ENCODE results near the gene SCD5.

Gene SCD5

DNA sequence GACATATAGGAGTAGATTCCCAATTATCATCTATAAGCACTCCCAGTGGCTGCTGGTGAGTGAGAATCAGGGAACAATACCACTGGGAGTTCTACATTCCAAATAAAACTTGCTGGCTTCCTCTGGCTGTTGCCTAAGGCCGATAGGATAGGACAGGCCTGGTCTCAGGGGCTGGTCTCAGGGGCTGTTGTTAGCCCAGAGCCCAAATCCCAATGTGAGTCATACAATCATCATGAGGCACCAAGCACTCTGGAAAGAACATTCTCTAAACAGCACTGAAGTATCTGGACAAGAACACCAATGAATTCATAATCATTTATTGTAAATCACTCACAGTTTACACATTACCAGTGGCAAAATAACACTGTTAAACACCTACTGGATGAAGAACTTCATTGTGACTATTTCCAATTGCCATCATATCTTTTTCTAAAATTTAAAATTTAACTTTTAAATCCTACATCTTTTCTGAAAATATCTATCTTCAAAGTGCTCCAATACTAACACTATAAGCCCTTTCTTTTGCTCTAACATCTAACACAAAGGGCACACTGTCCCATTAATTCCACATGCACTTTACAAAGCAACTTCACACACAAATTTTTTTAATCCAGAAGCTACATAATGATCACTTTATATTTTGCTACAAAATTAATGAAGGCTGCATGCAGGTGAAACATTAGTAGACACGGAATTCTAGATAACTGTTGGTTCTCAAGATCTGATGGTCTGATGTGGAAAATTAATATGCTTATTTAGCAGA, 169.2 kb downstream of the SCD5 start:
- H3K4me3 ChIP-seq (ENCODE audit: low read depth, low read length), result no peak overlapping the region
- no peaks in the 10 kb centered on the region for H3K9me3 ChIP-seq (ENCODE audit: control insufficient read depth, insufficient read depth, low read length)

DNA sequence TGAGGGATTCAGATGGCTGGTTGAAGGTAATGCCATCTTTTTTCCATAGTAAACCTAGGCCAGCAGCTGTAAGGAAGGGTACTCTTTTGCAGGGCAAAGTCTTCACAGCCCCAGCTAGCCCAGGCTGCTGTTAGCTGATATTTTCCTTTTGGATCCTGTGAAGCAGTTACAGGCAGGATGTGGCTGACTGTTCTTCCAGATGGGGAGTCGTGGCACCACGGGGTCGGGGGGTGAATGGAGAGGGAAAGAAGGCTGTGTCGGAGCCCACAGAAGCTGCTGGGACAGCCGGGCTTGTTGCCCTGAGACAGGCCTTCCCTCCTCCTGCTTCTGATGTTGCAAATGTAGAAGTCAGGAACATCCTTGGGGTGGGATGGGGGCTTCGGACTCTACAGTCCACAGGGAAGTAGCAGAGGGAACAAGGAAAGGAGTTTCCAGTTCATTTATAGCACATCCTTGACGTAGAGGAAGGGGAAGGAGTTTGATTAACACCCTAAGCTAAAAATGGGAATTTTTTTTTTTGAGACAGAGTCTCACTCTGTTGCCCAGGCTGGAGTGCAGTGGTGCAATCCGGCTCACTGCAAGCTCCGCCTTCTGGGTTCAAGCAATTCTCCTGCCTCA, 172.2 kb downstream of the SCD5 start:
- Histone ChIP-seq H3K9me3 (ENCODE audit: control insufficient read depth, insufficient read depth, low read length) (no peaks in the 10 kb centered on the region), H3K9ac (ENCODE audit: low read depth, low read length) (no peak overlapping the region), H3K4me1 (ENCODE audit: control insufficient read depth, insufficient read depth, low read length) (no peaks in the 10 kb centered on the region), H3K27ac (ENCODE audit: low read depth, low read length) (no peak overlapping the region), H3K36me3 (ENCODE audit: control insufficient read depth, insufficient read depth, low read length) (no peaks in the 10 kb centered on the region), H3K4me3 (ENCODE audit: low read depth, low read length) (no peak overlapping the region), H3K27me3 (ENCODE audit: control insufficient read depth, insufficient read depth, low read length) (no peaks in the 10 kb centered on the region)

More for the DNA sequence above, 169.2 kb downstream of the SCD5 start:
- Histone ChIP-seq H3K9ac (ENCODE audit: low read depth, low read length) (no peak overlapping the region), H3K27me3 (ENCODE audit: control insufficient read depth, insufficient read depth, low read length) (no peaks in the 10 kb centered on the region), H3K27ac (ENCODE audit: low read depth, low read length) (no peak overlapping the region), H3K4me1 (ENCODE audit: control insufficient read depth, insufficient read depth, low read length) (no peaks in the 10 kb centered on the region), H3K36me3 (ENCODE audit: control insufficient read depth, insufficient read depth, low read length) (no peaks in the 10 kb centered on the region)

DNA sequence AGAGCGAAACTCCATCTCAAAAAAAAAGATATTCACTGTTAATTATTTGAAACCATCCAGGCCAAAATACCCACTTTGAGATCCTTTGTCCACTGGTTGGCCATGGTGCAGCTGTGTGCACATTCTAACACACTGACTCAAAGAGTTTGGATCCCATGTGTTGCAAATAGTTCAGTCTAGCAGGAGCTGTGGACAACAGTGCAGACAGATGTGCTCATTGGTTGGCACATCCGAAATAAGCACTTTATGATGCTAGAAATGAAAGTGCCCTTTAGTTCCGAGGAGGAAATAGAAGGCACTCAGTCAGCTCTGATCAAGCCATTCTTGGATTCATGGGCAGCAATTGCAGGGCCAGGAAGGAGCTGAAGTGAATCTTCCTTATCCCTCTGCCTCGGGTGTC, 173.8 kb downstream of the SCD5 start:
- no peaks in the 10 kb centered on the region for H3K9me3 ChIP-seq (ENCODE audit: control insufficient read depth, insufficient read depth, low read length)
- H3K4me1 ChIP-seq (ENCODE audit: control insufficient read depth, insufficient read depth, low read length), result no peaks in the 10 kb centered on the region

DNA sequence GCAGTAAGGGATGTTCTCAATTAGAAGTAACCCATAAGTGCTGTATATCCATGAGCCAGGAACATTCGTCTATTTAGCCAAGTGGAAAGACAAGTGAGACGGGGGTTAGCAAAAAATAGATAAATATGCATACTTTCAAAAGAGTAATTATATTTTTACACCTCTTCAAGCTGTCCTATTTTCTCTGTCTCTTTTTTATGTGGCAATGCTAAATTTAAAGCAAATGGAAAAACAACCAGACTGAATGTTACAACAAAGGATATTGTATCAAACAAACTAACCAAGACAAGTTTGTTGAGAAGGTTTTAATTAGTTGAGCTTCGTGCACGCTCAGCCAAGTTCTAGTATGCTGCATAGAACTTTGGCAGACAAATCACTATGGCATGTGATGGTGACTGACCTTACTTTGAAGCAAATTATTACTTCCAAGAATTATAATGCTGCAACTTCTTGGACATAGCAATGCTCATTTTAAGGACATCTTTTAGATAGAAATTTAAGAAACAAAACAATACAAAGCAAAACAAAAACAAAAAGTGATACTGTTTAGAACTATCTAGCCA, 175.4 kb downstream of the SCD5 start:
- H3K36me3 ChIP-seq (ENCODE audit: control insufficient read depth, insufficient read depth, low read length), result no peaks in the 10 kb centered on the region
- no peaks in the 10 kb centered on the region for H3K9me3 ChIP-seq (ENCODE audit: control insufficient read depth, insufficient read depth, low read length)
- H3K4me1 ChIP-seq (ENCODE audit: control insufficient read depth, insufficient read depth, low read length), result no peaks in the 10 kb centered on the region
- H3K27me3 ChIP-seq (ENCODE audit: control insufficient read depth, insufficient read depth, low read length), result no peaks in the 10 kb centered on the region
- no peak overlapping the region for H3K27ac ChIP-seq (ENCODE audit: low read depth, low read length)
- H3K9ac ChIP-seq (ENCODE audit: low read depth, low read length), result no peak overlapping the region
- H3K4me3 ChIP-seq (ENCODE audit: low read depth, low read length), result no peak overlapping the region

More for the DNA sequence above, 173.8 kb downstream of the SCD5 start:
- Histone ChIP-seq H3K27me3 (ENCODE audit: control insufficient read depth, insufficient read depth, low read length) (no peaks in the 10 kb centered on the region), H3K9ac (ENCODE audit: low read depth, low read length) (no peak overlapping the region), H3K4me3 (ENCODE audit: low read depth, low read length) (no peak overlapping the region), H3K27ac (ENCODE audit: low read depth, low read length) (no peak overlapping the region), H3K36me3 (ENCODE audit: control insufficient read depth, insufficient read depth, low read length) (no peaks in the 10 kb centered on the region)

DNA sequence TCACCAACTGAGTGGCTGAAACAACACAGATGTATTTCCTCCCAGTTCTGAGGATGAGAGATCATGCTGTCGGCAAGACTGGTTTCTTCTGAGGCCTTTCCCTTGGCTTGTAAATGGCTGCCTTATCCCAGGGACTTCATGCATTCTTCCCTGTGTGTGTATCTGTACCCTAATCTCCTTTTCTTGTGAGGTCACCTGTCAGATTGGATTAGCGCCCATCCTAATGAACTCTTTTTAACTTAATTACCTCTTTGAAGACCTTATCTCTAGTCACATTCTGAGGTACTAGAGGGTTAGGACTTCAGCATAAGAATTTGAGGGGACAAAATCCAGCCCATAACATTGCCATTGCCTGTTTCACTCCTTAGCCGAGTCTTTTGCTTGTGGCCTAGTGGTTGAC, 177.3 kb downstream of the SCD5 start:
- Histone ChIP-seq H3K9ac (ENCODE audit: low read depth, low read length) (no peak overlapping the region), H3K27ac (ENCODE audit: low read depth, low read length) (no peak overlapping the region), H3K9me3 (ENCODE audit: control insufficient read depth, insufficient read depth, low read length) (no peaks in the 10 kb centered on the region), H3K4me3 (ENCODE audit: low read depth, low read length) (no peak overlapping the region), H3K27me3 (ENCODE audit: control insufficient read depth, insufficient read depth, low read length) (no peaks in the 10 kb centered on the region), H3K4me1 (ENCODE audit: control insufficient read depth, insufficient read depth, low read length) (no peaks in the 10 kb centered on the region), H3K36me3 (ENCODE audit: control insufficient read depth, insufficient read depth, low read length) (no peaks in the 10 kb centered on the region)

DNA sequence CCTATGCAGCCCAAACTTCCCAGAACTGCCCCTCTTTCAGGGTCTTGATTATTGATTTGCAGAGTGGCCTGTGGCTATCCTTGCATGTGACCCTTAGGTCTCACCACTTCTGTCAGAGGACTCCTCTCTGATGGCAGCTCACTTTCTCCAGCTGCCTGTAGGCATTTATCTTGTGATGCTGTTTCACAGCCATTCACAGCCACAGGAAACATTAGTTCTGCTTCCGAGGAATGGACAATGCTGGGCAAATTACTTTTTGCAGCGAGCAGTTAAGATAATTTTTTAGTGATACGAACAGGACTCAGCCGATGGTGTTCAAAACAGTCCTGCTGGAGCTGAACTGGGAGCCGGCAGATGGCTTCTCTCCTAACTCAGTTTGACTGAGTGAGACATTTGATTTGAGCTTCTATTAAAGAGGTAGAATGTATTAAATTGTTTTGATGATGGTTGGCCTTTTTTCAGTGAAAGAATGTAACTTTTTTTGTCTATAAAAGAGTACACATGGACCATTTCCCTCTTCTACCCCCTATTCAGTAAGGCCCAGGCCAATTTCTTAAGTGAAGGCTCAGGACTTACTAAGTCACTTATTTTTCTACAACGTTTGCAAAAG, 178.4 kb downstream of the SCD5 start:
- no peak overlapping the region for H3K4me3 ChIP-seq (ENCODE audit: low read depth, low read length)
- no peak overlapping the region for H3K27ac ChIP-seq (ENCODE audit: low read depth, low read length)
- H3K27me3 ChIP-seq (ENCODE audit: control insufficient read depth, insufficient read depth, low read length), result no peaks in the 10 kb centered on the region
- no peaks in the 10 kb centered on the region for H3K9me3 ChIP-seq (ENCODE audit: control insufficient read depth, insufficient read depth, low read length)
- no peaks in the 10 kb centered on the region for H3K36me3 ChIP-seq (ENCODE audit: control insufficient read depth, insufficient read depth, low read length)
- no peak overlapping the region for H3K9ac ChIP-seq (ENCODE audit: low read depth, low read length)
- H3K4me1 ChIP-seq (ENCODE audit: control insufficient read depth, insufficient read depth, low read length), result no peaks in the 10 kb centered on the region

DNA sequence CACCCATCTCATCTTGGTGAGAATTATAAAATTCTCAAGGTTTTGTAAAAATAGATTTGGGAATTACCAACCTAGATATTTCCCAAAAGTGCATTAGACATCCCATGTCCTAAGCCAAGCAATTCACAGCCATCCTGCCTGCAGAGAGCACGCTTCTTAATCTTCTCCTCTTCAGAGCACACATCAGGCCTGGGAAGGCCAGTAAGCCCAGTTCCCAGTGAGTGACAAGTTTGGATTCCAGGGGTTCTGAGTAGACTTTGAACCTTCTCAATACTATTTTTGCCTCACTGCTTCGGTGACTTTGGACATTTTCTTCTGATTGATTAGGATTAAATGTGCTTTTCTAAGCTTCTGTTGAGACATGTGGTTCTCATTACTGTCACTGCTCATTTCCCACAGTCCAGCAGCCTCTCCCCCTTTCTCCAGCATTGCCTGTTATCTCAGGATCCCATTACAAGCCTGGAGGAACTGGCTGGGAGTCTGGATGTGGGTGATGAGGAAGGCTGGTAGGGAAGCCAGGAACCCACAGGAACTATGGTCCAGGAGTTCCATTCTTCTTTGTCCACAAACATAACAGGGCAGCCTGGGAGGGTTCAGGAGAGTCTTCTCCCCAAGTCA, 180.4 kb downstream of the SCD5 start:
- Histone ChIP-seq H3K9me3 (ENCODE audit: control insufficient read depth, insufficient read depth, low read length) (no peaks in the 10 kb centered on the region), H3K36me3 (ENCODE audit: control insufficient read depth, insufficient read depth, low read length) (no peaks in the 10 kb centered on the region), H3K27me3 (ENCODE audit: control insufficient read depth, insufficient read depth, low read length) (no peaks in the 10 kb centered on the region), H3K4me3 (ENCODE audit: low read depth, low read length) (no peak overlapping the region), H3K9ac (ENCODE audit: low read depth, low read length) (no peak overlapping the region), H3K27ac (ENCODE audit: low read depth, low read length) (no peak overlapping the region), H3K4me1 (ENCODE audit: control insufficient read depth, insufficient read depth, low read length) (no peaks in the 10 kb centered on the region)

DNA sequence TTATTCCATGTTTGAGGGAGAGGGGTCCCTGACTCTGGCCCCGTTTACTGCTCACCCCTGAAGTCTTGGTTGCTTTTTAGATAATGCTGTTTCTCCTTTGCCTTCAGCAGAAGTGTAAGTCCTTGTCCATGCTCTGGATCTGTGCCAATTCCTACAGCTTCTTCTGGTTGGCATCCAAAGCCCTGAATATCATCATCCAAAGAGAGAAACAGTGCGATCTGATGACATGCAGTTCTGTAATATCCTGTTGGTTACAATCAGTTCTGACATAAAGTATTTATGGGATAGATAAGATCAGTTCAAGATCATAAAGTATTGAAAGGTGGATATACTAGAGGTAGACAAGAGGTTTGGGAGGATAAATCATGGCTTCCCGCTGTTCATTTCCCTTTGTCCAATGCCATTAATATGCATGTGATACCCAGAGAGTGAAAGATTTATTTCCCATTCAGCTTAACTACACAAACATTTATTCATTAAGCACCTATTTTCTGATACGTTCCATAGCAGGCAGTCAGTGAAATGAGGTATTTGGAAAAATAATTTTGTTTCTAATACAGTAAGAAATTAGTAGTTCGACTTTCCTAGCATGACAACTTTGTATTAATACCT, 183.7 kb downstream of the SCD5 start:
- Histone ChIP-seq H3K27me3 (ENCODE audit: control insufficient read depth, insufficient read depth, low read length) (no peaks in the 10 kb centered on the region), H3K9me3 (ENCODE audit: control insufficient read depth, insufficient read depth, low read length) (no peaks in the 10 kb centered on the region), H3K27ac (ENCODE audit: low read depth, low read length) (no peak overlapping the region), H3K4me1 (ENCODE audit: control insufficient read depth, insufficient read depth, low read length) (no peaks in the 10 kb centered on the region), H3K36me3 (ENCODE audit: control insufficient read depth, insufficient read depth, low read length) (no peaks in the 10 kb centered on the region), H3K9ac (ENCODE audit: low read depth, low read length) (no peak overlapping the region), H3K4me3 (ENCODE audit: low read depth, low read length) (no peak overlapping the region)

DNA sequence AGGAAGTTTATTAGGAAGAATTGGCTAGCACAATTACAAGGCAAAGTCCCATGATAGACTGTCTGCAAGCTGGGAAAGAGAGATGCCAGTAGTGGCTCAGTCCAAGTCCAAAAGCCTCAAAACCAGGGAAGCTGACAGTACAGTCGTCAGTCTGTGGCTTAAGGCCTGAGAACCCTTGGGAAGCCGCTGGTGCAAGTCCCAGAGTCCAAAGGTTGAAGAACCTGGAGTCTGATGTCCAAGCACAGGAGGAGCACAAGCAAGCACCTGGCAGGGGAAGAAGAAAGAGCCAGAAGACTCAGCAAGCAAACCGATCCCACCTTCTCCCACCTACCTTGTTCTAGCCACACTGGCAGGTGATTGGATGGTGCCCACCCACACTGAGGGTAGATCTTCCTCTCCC, 185.5 kb downstream of the SCD5 start:
- H3K9ac ChIP-seq (ENCODE audit: low read depth, low read length), result no peak overlapping the region
- no peaks in the 10 kb centered on the region for H3K27me3 ChIP-seq (ENCODE audit: control insufficient read depth, insufficient read depth, low read length)
- no peaks in the 10 kb centered on the region for H3K36me3 ChIP-seq (ENCODE audit: control insufficient read depth, insufficient read depth, low read length)
- H3K4me3 ChIP-seq (ENCODE audit: low read depth, low read length), result no peak overlapping the region
- H3K4me1 ChIP-seq (ENCODE audit: control insufficient read depth, insufficient read depth, low read length), result no peaks in the 10 kb centered on the region
- H3K9me3 ChIP-seq (ENCODE audit: control insufficient read depth, insufficient read depth, low read length), result no peaks in the 10 kb centered on the region
- no peak overlapping the region for H3K27ac ChIP-seq (ENCODE audit: low read depth, low read length)

DNA sequence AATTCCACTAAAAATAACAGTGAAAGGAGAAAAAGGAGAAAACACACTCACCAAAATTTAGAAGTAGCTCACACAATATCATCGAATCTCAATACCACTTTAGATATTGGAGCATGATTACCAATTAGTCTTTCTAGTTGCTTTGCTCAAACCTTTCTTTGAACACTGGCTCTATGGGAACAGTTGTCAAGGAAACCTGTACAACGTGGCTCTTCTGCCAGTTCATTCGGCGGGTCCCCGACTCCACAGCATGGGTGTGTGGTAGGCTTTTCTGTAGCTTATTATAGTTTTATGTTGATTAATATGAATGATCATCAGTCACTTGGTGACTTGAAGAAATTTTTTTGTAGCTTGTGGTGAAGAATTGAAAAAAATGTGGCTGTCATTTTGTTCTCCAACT, 186.6 kb downstream of the SCD5 start:
- Histone ChIP-seq H3K27ac (ENCODE audit: low read depth, low read length) (no peak overlapping the region), H3K4me1 (ENCODE audit: control insufficient read depth, insufficient read depth, low read length) (no peaks in the 10 kb centered on the region), H3K9ac (ENCODE audit: low read depth, low read length) (no peak overlapping the region), H3K27me3 (ENCODE audit: control insufficient read depth, insufficient read depth, low read length) (no peaks in the 10 kb centered on the region), H3K36me3 (ENCODE audit: control insufficient read depth, insufficient read depth, low read length) (no peaks in the 10 kb centered on the region), H3K9me3 (ENCODE audit: control insufficient read depth, insufficient read depth, low read length) (no peaks in the 10 kb centered on the region), H3K4me3 (ENCODE audit: low read depth, low read length) (no peak overlapping the region)

All from HUES48 (cell line).